NCI-H345 (cell line): ENCODE measurements around the gene ZNF169.
A peak's percentile ranks its signal among the peaks of the same experiment; 100 is the strongest.
"Not testable (repeated sequence)": the region's sequence is repeated elsewhere in the genome, so short reads cannot be mapped to it uniquely, and the experiment has no call there.

ENCODE experiments used
- DNase-seq: peaks from one replicate; lab custom pipeline; 2025; lab: John Stamatoyannopoulos, UW

Gene ZNF169

DNA sequence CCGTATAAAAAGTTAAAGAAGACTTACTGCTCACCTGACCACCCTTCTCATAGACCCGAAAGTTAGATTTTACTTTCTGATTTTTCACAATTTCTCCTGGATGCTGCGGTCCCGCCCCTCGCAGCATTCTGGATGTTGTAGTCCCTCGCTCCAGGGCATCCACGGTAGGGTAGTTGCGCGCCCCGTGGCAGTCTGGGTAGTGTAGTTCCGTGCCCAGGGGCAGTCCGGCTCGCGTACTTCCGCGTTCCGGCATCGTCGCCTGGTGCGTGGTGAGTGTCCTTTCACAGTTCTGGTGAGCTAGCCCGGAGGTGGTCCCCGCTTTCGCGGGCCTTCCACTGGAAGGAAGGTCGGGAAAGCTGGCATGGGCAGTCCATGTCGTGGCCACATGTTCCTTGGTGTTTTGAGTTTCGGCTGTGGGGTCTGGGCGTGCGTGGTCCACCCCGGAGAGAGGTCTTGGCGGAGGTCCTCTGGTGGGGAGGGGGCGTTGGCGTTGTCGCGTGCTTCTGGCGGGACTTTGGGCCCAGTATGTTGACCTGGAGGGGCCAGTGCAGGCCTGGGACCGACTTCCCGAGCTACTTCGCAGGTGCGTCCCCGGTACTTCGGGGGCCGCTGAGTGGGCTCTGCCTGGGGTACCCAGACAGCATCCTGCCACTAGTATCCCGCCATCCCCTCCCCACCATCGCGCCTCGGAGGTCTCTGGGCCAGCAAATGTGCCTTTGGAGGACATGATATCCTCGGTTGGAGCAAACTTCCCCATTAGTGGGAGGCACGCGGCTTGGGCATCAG, at the start of gene ZNF169:
Gene ZNF169 (plus strand): TSS at position 222 of the 786 bp plus-strand sequence. CDS start 19,515 bp downstream, outside the sequence.
- peak; percentile 80 for DNase-seq

GRCh38 chr9:94210616-94211603, 48.2 kb upstream of the ZNF169 start:
- DNase-seq: no peak

DNA sequence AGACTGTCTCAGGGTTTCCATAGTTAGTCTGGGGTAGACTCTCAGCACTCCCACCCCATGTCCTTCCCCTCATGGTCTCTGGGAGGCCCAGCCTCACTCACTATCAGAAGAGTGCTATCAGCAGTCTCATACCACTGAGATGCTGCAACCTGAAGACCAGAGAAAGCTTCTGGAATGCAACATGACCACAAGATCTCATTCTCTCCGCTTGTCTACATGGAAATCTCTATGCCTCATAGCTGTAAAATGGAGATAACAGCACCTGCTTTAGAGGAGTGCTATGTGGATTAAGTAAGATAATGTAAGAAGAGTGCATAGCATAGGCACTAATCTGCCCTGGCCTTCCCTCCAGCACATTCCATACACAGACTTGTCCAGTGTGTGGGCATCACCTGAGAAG, 47.0 kb upstream of the ZNF169 start:
- DNase-seq: no peak

DNA sequence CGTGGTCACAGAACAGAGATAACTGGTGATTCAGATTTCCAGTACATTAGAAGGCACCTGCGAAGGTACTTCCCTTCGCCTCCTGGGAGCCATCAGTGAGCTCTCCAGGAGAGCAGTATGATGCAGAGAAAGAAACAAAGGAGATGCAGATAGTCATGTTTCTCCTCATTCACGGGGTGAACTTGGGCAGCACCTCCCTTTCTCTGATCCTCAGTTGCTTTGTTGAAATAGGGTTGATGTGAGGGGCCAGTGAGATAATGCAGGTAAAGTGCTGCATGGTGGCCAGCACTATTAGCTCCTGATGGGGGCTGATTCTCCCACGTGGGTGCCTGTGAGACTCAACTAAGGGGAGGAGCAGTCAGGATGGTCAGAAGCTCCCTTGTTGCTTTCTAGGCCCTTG, 46.6 kb upstream of the ZNF169 start:
- DNase-seq: no peak

- peak; percentile 69 for DNase-seq
Observed at GRCh38 chr9:94213511-94214124, 45.5 kb upstream of the ZNF169 start.

DNA sequence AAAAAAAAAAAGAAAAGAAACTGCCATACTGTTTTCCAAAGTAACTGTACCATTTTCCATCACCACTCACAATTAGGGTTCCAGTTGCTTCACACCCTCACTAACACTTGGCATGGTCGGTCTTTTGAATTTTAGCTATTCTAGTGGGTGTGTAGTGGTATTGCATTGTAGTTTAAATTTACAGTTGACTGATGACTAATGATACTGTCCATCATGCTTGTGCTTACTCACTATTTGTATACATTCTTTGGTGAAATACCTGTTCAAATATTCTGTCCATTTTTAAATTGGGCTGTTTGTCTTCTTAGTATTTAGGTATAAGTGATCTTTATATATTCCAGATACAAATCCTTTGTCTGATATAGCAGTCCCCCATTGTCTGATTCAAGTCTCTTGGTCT, 36.2 kb upstream of the ZNF169 start:
- no peak for DNase-seq

- DNase-seq: not testable (repeated sequence)
Observed at GRCh38 chr9:94225413-94225812, 33.7 kb upstream of the ZNF169 start.

DNA sequence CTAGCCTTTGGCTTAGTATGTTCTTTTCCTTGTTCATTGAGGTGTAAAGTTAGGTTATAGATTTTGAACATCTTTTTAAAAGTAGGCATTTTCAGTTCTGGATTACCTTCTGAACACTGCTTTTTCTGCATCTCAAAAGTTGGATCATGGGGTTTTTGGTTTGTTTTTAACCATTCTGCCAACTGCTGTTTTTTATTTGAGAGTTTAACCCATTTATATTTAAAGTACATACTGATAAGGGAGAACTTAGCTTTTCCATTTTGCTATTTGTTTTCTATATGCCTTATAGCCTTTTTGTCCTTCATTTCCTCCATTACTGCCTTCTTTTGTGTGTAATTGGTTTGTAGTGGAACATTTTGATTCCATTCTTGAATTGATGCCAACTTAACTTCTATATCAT, 30.5 kb upstream of the ZNF169 start:
- no peak for DNase-seq

DNA sequence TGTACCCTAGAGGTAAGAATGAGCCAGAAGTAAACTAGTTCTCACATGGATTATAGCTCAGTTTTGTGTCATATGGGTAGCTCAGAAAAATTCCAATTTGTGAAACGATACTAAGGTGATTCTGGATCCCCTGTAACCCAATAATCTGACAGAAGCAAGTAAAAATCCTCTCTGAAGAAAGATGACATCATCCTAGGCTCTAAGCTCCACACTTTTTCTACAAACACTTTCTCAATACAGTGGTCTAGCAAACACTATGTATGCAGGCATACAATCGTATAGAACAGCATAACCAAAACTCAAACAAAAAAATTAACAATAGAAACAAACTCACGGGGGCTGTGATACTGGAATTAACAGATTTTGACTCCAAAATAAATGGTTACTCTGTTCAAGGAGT, 26.7 kb upstream of the ZNF169 start:
- DNase-seq: no peak

- not testable (repeated sequence) for DNase-seq
Observed at GRCh38 chr9:94241098-94241497, 18.0 kb upstream of the ZNF169 start.

GRCh38 chr9:94245651-94246050, 13.4 kb upstream of the ZNF169 start:
- DNase-seq: no peak

GRCh38 chr9:94250456-94250855, 8.6 kb upstream of the ZNF169 start:
- DNase-seq: no peak

GRCh38 chr9:94256007-94256406, 3.1 kb upstream of the ZNF169 start:
- DNase-seq: no peak

GRCh38 chr9:94265626-94266402, 6.7 kb downstream of the ZNF169 start:
- DNase-seq: not testable (repeated sequence)

GRCh38 chr9:94269264-94269663, 10.2 kb downstream of the ZNF169 start:
- DNase-seq: peak; percentile 5

DNA sequence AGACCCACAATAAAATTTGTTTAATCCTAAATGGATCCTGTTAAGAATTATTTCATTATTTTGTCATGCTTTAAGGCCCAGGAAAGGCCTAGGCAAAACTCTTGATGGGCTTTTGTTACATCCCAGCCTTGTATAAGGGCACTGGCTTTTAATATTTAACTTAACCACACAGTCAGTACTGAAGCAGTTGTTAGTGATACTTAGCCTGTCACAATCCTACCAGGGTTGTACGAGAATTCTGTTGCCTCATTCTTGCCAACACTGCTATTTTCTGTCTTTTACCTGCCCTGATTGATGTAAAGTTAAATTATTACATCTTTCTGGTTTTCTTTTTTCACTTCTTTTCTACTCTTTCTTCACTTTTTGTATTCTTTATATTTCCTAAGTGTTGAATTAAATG, 10.9 kb downstream of the ZNF169 start:
- no peak for DNase-seq

GRCh38 chr9:94277029-94277428, 17.9 kb downstream of the ZNF169 start:
- DNase-seq: not testable (repeated sequence)

- no peak for DNase-seq
Observed at GRCh38 chr9:94277885-94278536, 18.9 kb downstream of the ZNF169 start.

DNA sequence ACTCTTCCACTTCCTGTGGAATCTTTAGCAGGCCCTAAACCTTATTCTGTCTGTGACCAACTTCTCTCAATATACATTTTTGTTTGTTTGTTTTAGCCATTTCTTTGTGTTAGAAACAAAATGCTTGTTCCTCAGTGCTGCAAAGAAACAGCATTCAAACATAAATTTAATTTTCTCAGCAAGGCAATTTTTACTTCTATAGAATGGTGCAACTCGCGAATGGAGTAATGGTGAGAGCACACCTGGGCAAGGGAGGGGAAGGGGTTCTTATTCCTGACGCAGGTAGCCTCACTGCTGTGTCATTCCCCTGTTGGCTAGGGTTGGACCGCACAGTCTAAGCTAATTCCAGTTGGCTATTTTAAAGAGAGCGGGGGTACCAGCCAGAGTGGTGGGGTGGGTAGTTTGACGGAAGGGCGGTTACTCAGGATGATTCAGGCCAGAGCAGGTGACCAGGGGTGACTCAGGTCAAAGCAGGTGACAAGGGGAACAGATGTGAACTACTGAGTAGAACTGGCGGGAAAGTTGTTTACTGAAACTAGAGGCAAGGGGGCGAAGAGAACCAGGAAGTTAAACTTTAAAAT, 21.4 kb downstream of the ZNF169 start:
- no peak for DNase-seq

GRCh38 chr9:94281101-94281500, 22.0 kb downstream of the ZNF169 start:
- DNase-seq: no peak

- no peak for DNase-seq
Observed at GRCh38 chr9:94286116-94286515, 27.0 kb downstream of the ZNF169 start.
